ENCODE results near the gene COA1. TPM values are rescaled to one million over a fixed set of nuclear protein-coding genes. Genes with fewer than 3 reads are reported as not detected.

Gene COA1
- total RNA-seq, 1 donor from 2014 or later = 43.7 TPM

DNA sequence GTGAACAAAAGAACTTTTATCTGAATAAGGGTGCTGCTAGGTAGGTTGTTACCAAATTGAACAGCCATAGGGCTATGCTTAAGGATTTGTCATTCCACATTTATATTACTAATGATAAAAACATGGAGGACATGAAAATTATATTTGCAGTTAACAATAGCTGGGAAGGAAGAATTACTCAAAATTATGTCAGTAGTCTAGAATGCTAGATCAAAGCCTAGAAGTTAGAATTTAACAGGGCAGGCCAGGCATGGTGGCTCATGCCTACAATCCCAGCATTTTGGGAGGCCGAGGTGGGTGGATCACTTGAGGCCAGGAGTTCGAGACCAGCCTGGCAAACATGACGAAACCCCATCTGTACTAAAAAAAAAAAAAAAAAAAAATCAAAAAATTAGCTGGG lies 137.0 kb downstream of the COA1 start:
- DNase-seq (ENCODE audit: low read depth) = no peak

DNA sequence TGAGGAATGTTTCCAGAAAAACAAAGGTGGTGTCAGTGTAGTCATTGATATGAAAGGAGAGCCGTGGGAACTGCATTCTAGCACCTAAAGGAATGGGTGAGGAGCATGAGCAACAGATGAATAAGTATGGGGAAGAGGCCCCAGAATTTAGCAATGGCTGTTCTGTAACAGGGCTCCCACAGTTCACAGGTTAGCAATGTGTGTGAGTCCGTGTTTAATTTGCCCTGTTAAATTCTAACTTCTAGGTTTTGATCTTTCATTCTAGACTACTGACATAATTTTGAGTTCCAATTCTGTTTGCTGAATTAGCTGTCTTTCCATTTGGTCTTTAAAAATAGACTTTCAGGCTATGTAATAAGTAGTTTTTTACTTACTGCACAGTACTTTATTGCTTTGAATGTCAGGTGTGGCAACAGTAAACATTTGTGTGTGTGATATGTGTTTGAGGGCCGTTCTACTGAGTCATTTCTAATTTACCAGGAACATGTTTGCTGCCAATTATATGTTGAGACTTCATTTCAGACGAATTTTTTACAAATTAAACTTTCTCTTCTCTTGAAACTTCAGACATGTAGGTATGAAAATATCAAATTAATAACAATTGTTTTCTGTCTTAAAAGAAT lies 137.7 kb downstream of the COA1 start:
- peak; percentile 78 for DNase-seq (ENCODE audit: low read depth)

DNA sequence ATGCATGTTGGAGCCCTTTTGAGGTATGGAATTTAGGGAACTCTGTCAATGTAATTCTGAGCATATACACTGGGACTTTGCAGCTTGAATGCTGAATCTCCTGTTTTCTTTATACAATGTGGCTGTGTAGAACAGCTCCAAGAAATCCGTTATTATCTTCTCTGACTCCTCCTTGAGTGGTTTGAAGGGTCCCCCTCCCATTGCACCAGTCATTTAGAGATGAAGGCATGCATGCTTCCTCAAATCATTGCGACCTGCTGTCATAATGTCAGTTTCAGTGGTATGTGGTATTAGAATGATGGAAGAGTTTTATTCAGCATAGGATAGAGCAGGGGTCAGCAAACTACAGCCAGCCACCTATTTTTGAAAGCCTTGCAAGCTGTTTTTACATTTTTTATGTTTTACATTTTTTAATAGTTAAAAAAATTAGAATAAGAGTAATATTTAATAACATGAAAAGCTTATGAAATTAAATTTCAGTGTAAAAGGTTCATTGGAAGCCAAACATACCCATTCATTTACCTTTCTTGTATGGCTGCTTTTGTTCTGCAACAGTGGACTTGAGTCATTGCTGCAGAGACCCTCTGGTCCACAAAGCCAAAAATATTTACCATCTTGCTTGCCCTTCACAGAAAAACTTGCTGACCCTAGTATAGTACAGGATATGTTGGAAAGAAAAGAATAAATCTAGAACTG lies 138.3 kb downstream of the COA1 start:
- DNase-seq (ENCODE audit: low read depth) = no peak

DNA sequence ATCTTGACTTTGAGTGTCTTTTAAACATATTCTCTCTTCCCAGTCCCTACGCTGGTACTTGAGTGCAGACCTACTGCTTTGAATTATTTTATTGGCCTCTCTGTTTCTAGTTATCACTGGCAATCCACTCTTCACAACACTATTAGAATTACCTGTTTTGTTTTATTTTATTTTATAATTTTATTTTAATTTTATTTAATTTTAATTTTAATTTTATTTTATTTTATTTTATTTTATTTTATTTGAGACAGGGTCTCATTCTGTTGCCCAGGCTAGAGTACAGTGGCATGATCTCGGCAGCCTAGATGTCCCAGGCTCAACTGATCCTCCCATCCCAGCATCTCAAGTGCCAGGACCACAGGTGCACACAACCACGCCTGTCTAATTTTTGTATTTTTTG lies 139.6 kb downstream of the COA1 start:
- no peak for DNase-seq (ENCODE audit: low read depth)

Other genes starting within 250 kb of the COA1 start
- 97.4 and 111 TPM in 2 replicates for gene STK17A, start 146.4 kb downstream of the COA1 start, total RNA-seq
- gene BLVRA, start 29.2 kb upstream of the COA1 start, total RNA-seq = 44.8 and 47.3 TPM in 2 replicates
- 55.3 and 127 TPM in 2 replicates for gene MRPS24, start 140.0 kb upstream of the COA1 start, total RNA-seq
- 37.0 and 40.6 TPM in 2 replicates for gene URGCP, start 177.1 kb upstream of the COA1 start, total RNA-seq
- 10.4 and 17.0 TPM in 2 replicates for gene UBE2D4, start 196.9 kb upstream of the COA1 start, total RNA-seq